Caco-2 (cell line): ENCODE data around the gene ATP2C1. TPM values are rescaled to one million over a fixed set of nuclear protein-coding genes. Genes with fewer than 3 reads are reported as not detected.
A peak's percentile ranks its signal among the peaks of the same experiment; 100 is the strongest.

ENCODE experiments used
- BruUV-seq: library from RNA; stranded (reverse); fragments of 400-500 nt; replicated peaks from 2 replicates; lab custom pipeline; 2021; lab: Mats Ljungman, UMichigan
- CTCF ChIA-PET: fragments of 300-600 bp; sonication (Branson Sonifier 250); formaldehyde crosslinking; loops from one replicate; lab custom pipeline; 2022; ENCODE audit warnings: antibody characterized with exemption; lab: Charles Lee
- POLR2A ChIA-PET: fragments of 300-600 bp; sonication (Branson Sonifier 250); formaldehyde crosslinking; loops from one replicate; lab custom pipeline; 2022; ENCODE audit warnings: antibody characterized with exemption; lab: Charles Lee
- DNase-seq, 2 experiments: peaks; one replicate each; pipeline versions ENCODE4 v3.0.0 to v3.0.0-alpha.2; 2020 to 2022
- H3K27me3 ChIP-seq: replicated peaks from 2 replicates; pipeline ENCODE4 v1.6.0; 2011; ENCODE audit warnings: low read length; ENCODE audit not compliant: control insufficient read depth, insufficient read depth
- H3K36me3 ChIP-seq: 2 replicates; pipeline ENCODE4 v1.5.1; 2011; ENCODE audit warnings: low read length; ENCODE audit not compliant: control insufficient read depth, insufficient read depth
- H3K4me1 ChIP-seq: fragments of 250-450 bp; sonication (Bioruptor Pico); 2 replicates; pipeline ENCODE4 v1.5.1; 2020; ENCODE audit warnings: mild to moderate bottlenecking
- H3K4me3 ChIP-seq: 2 replicates; pipeline ENCODE4 v1.5.1; 2011; ENCODE audit warnings: low read depth, mild to moderate bottlenecking, control low read depth, low read length
- H3K9me3 ChIP-seq: fragments of 250-450 bp; sonication (Bioruptor Pico); 2 replicates; pipeline ENCODE4 v1.5.1; 2020; ENCODE audit warnings: mild to moderate bottlenecking, moderate library complexity
- H3K27ac Mint-ChIP-seq: one replicate; pipeline ENCODE4 v1.8.0; 2022; ENCODE audit warnings: mixed read lengths; ENCODE audit not compliant: unreplicated experiment
- H3K27me3 Mint-ChIP-seq: one replicate; pipeline ENCODE4 v1.8.0; 2022; ENCODE audit warnings: mixed read lengths; ENCODE audit not compliant: insufficient read depth, unreplicated experiment
- H3K36me3 Mint-ChIP-seq: one replicate; pipeline ENCODE4 v1.8.0; 2022; ENCODE audit warnings: mild to moderate bottlenecking, mixed read lengths; ENCODE audit not compliant: insufficient read depth, unreplicated experiment
- H3K4me1 Mint-ChIP-seq: one replicate; pipeline ENCODE4 v1.8.0; 2022; ENCODE audit warnings: low read depth, mixed read lengths; ENCODE audit not compliant: unreplicated experiment
- H3K4me3 Mint-ChIP-seq: one replicate; pipeline ENCODE4 v1.8.0; 2022; ENCODE audit warnings: mild to moderate bottlenecking, moderate library complexity, mixed read lengths; ENCODE audit not compliant: unreplicated experiment
- H3K9me3 Mint-ChIP-seq: one replicate; pipeline ENCODE4 v1.8.0; 2022; ENCODE audit warnings: mixed read lengths; ENCODE audit not compliant: unreplicated experiment
- intact Hi-C: fragments of 100-400 bp; cut with micrococcal nuclease; formaldehyde crosslinking; loops from one replicate; pipeline ENCODE4 v1.10.0; 2022; ENCODE audit not compliant: unreplicated experiment
- total RNA-seq: library from RNA; stranded (reverse); gene quantifications from 2 replicates; pipeline ENCODE4 v1.2.3, GENCODE V29; 2022
- TF ChIP-seq, protein P1 (sequence below), 2 experiments: fragments of 200-600 bp in 1 of 2; IDR thresholded peaks; 1 replicate in 1 of 2; 2 replicates in 1 of 2; pipeline versions ENCODE4 v1.5.1 to v1.8.0; 2011 to 2022; ENCODE audit warnings: antibody characterized with exemption in 1 of 2, control low read depth in 1 of 2, inconsistent platforms in 1 of 2, low read depth in 1 of 2, low read length in 1 of 2, mild to moderate bottlenecking in 1 of 2, moderate library complexity in 1 of 2; ENCODE audit not compliant: insufficient read depth in 1 of 2, severe bottlenecking in 1 of 2, unreplicated experiment in 1 of 2

The ATP2C1 gene
- total RNA-seq, 1 experiment from 2014 or later, result 64.9 TPM

DNA sequence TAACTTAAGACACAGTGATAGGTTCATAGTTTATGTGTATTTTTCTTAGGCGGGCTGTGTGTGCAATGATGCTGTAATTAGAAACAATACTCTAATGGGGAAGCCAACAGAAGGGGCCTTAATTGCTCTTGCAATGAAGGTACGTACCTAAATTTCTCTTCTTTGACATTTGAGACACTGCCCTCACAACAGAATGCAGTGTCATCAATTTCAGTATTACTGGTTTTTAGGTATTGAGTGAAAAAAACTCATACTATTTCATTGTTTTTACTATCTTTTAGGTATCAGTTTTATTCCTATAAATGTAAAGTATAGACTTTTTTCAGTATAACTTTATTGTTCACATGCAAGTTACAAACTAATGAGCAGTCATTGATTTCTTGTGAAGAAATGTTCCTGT is 73.4 kb downstream of the ATP2C1 start:
- TF ChIP-seq, protein P1, sequence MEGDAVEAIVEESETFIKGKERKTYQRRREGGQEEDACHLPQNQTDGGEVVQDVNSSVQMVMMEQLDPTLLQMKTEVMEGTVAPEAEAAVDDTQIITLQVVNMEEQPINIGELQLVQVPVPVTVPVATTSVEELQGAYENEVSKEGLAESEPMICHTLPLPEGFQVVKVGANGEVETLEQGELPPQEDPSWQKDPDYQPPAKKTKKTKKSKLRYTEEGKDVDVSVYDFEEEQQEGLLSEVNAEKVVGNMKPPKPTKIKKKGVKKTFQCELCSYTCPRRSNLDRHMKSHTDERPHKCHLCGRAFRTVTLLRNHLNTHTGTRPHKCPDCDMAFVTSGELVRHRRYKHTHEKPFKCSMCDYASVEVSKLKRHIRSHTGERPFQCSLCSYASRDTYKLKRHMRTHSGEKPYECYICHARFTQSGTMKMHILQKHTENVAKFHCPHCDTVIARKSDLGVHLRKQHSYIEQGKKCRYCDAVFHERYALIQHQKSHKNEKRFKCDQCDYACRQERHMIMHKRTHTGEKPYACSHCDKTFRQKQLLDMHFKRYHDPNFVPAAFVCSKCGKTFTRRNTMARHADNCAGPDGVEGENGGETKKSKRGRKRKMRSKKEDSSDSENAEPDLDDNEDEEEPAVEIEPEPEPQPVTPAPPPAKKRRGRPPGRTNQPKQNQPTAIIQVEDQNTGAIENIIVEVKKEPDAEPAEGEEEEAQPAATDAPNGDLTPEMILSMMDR (IDR thresholded peaks at IDR 0.05; ENCODE audit: insufficient read depth in 1 of 2, low read depth in 1 of 2, low read length in 1 of 2, severe bottlenecking in 1 of 2, unreplicated experiment in 1 of 2), result no peak
- Mint-ChIP-seq H3K27ac (peak overlapping the region; percentile 83), H3K36me3 (peaks cover 32% of the 10 kb centered on the region), H3K4me1 (peaks cover 32% of the 10 kb centered on the region), H3K9me3 (no peaks in the 10 kb centered on the region), H3K4me3 (no peak overlapping the region), H3K27me3 (no peaks in the 10 kb centered on the region)
- no peak for DNase-seq
- Histone ChIP-seq H3K9me3 (no peaks in the 10 kb centered on the region), H3K27me3 (no peaks in the 10 kb centered on the region), H3K36me3 (no peaks in the 10 kb centered on the region), H3K4me3 (no peak overlapping the region), H3K4me1 (peaks cover 56% of the 10 kb centered on the region)
- POLR2A ChIA-PET, result interaction anchor here (0.6 kb wide), 1 partner anchor 73 kb away, joined by 3 read pairs; the partner anchor contains the start of gene ATP2C1
- CTCF ChIA-PET, result no interaction called here
- no TSS peak for BruUV-seq
- intact Hi-C loops, result loop anchor here (5.0 kb wide), 1 partner anchor 50 kb away; no protein-coding TSS in a partner anchor

DNA sequence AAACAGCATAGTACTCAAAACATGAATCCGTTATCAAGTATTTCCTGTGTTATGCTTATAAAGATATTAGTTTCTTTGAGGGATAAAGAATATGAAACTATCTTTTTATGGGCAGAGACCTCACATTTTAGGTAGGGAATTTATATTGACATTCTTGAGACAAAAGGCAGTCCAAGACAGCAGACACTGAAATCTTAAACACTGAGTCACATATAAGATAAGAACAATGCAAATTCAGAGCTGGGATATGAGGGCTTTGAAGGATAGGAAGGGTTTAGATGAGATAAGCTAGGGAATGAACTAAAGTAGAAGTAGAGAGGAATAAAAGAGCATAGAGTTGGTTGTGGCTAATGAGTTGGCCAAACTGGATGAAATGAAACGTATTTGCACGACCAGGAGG is 74.3 kb downstream of the ATP2C1 start:
- Mint-ChIP-seq H3K9me3 (no peaks in the 10 kb centered on the region), H3K27me3 (no peaks in the 10 kb centered on the region), H3K4me3 (peak overlapping the region; percentile 29), H3K4me1 (peaks cover 32% of the 10 kb centered on the region), H3K27ac (peak overlapping the region; percentile 83), H3K36me3 (peaks cover 37% of the 10 kb centered on the region)
- ChIA-PET CTCF (no interaction called here), POLR2A (no interaction called here)
- TF ChIP-seq, protein P1 (IDR thresholded peaks at IDR 0.05; ENCODE audit: insufficient read depth in 1 of 2, low read depth in 1 of 2, low read length in 1 of 2, severe bottlenecking in 1 of 2, unreplicated experiment in 1 of 2), result no peak
- Histone ChIP-seq H3K27me3 (no peaks in the 10 kb centered on the region), H3K4me3 (no peak overlapping the region), H3K4me1 (peaks cover 51% of the 10 kb centered on the region), H3K36me3 (no peaks in the 10 kb centered on the region), H3K9me3 (no peaks in the 10 kb centered on the region)
- intact Hi-C loops, result loop anchor here (5.0 kb wide), 1 partner anchor 49 kb away; no protein-coding TSS in a partner anchor
- BruUV-seq, result no TSS peak
- peak in 1 of 2 experiments; percentile 5 for DNase-seq

- peak overlapping the region; percentile 94 for H3K27ac Mint-ChIP-seq
- H3K9me3 ChIP-seq, result no peaks in the 10 kb centered on the region
- no TSS peak for BruUV-seq
- no peaks in the 10 kb centered on the region for H3K27me3 Mint-ChIP-seq
- TF ChIP-seq, protein P1 (IDR thresholded peaks at IDR 0.05; ENCODE audit: insufficient read depth in 1 of 2, low read depth in 1 of 2, low read length in 1 of 2, severe bottlenecking in 1 of 2, unreplicated experiment in 1 of 2), result no peak
- H3K36me3 ChIP-seq, result no peaks in the 10 kb centered on the region
- H3K4me1 ChIP-seq, result peaks cover 37% of the 10 kb centered on the region
- peaks cover 32% of the 10 kb centered on the region for H3K4me1 Mint-ChIP-seq
- H3K4me3 ChIP-seq, result no peak overlapping the region
- peaks cover 40% of the 10 kb centered on the region for H3K36me3 Mint-ChIP-seq
- peak in 1 of 2 experiments; percentile 3 for DNase-seq
- intact Hi-C loops, result loop anchor here (5.0 kb wide), 1 partner anchor 48 kb away; no protein-coding TSS in a partner anchor
- no peaks in the 10 kb centered on the region for H3K27me3 ChIP-seq
- ChIA-PET CTCF (no interaction called here), POLR2A (no interaction called here)
- H3K4me3 Mint-ChIP-seq, result no peak overlapping the region
- no peaks in the 10 kb centered on the region for H3K9me3 Mint-ChIP-seq
These were observed 75.7 kb downstream of the ATP2C1 start for GRCh38 chr3:130969621-130970020.
